Neural cell (in vitro differentiated cells): Measurements from ENCODE around the gene RNF144B. TPM values are rescaled to one million over a fixed set of nuclear protein-coding genes. Genes with fewer than 3 reads are reported as not detected.

Source experiments
- H2AFZ ChIP-seq: fragments of 200-600, 300-800 bp; sonication (generic), shearing (Covaris generic); 2 replicates; pipeline ENCODE4 v1.6.0; 2014; ENCODE audit warnings: low read depth, mild to moderate bottlenecking, antibody characterized with exemption, low read length, moderate library complexity
- H3F3A ChIP-seq: fragments of 200-600 bp; shearing (Covaris generic); 2 replicates; pipeline ENCODE4 v1.6.1; 2016; ENCODE audit warnings: mild to moderate bottlenecking, moderate library complexity, mixed read lengths, antibody characterized with exemption, low read length; ENCODE audit not compliant: insufficient read depth, poor library complexity, severe bottlenecking
- H3K27ac ChIP-seq: fragments of 200-600, 300-800 bp; sonication (generic), shearing (Covaris generic); 2 replicates; pipeline ENCODE4 v1.5.1; 2014; ENCODE audit warnings: mild to moderate bottlenecking, low read length, moderate library complexity
- H3K27me3 ChIP-seq: fragments of 300-800, 200-600 bp; sonication (generic), shearing (Covaris generic); 2 replicates; pipeline ENCODE4 v1.6.0; 2014; ENCODE audit warnings: mild to moderate bottlenecking, low read depth, low read length, moderate library complexity; ENCODE audit not compliant: insufficient read depth
- H3K36me3 ChIP-seq: fragments of 300-800, 200-600 bp; sonication (generic), shearing (Covaris generic); 2 replicates; pipeline ENCODE4 v1.5.1; 2014; ENCODE audit warnings: mild to moderate bottlenecking, antibody characterized with exemption, low read length, moderate library complexity; ENCODE audit not compliant: insufficient read depth
- H3K4me2 ChIP-seq: fragments of 300-800, 200-600 bp; sonication (generic), shearing (Covaris generic); 2 replicates; pipeline ENCODE4 v1.6.0; 2014; ENCODE audit warnings: mild to moderate bottlenecking, low read length
- H3K4me3 ChIP-seq: fragments of 300-800, 200-600 bp; sonication (generic), shearing (Covaris generic); 2 replicates; pipeline ENCODE4 v1.5.1; 2014; ENCODE audit warnings: mild to moderate bottlenecking, low read length, moderate library complexity
- H3K79me2 ChIP-seq: fragments of 200-600 bp; shearing (Covaris generic); replicated peaks from 2 replicates; pipeline ENCODE4 v1.6.0; 2014; ENCODE audit warnings: mild to moderate bottlenecking, low read length, moderate library complexity; ENCODE audit not compliant: insufficient read depth
- H3K9ac ChIP-seq: fragments of 300-800, 200-600 bp; sonication (generic), shearing (Covaris generic); 2 replicates; pipeline ENCODE4 v1.6.1; 2016; ENCODE audit warnings: mild to moderate bottlenecking, low read length, mixed read lengths
- H3K9me2 ChIP-seq: fragments of 200-600 bp; shearing (Covaris generic); 2 replicates; pipeline ENCODE4 v1.6.1; 2016; ENCODE audit warnings: mild to moderate bottlenecking, low read length, mixed read lengths; ENCODE audit not compliant: insufficient read depth
- H3K9me3 ChIP-seq: fragments of 200-600, 300-800 bp; sonication (generic), shearing (Covaris generic); 2 replicates; pipeline ENCODE4 v1.6.1; 2016; ENCODE audit warnings: mild to moderate bottlenecking, mixed run types, low read length, moderate library complexity, mixed read lengths
- H4K20me1 ChIP-seq: fragments of 200-600 bp; shearing (Covaris generic); 2 replicates; pipeline ENCODE4 v1.6.1; 2016; ENCODE audit warnings: mild to moderate bottlenecking, mixed run types; ENCODE audit not compliant: insufficient read depth
- EP300 ChIP-seq: fragments of 450-650 bp; conservative IDR thresholded peaks from 2 replicates; pipeline ENCODE4 v1.6.1; 2014; ENCODE audit warnings: antibody characterized with exemption, mild to moderate bottlenecking, moderate library complexity; ENCODE audit not compliant: poor library complexity, severe bottlenecking
- EZH2 ChIP-seq: fragments of 200-600, 300-800 bp; shearing (Covaris generic), sonication (generic); IDR thresholded peaks from 2 replicates; pipeline ENCODE4 v1.6.1; 2014; ENCODE audit warnings: antibody characterized with exemption, low read length, borderline replicate concordance, mild to moderate bottlenecking; ENCODE audit not compliant: insufficient read depth, poor library complexity, severe bottlenecking
- MXI1 ChIP-seq: fragments of 450-650 bp; conservative IDR thresholded peaks from 2 replicates; pipeline ENCODE4 v1.6.1; 2014; ENCODE audit warnings: antibody characterized with exemption, mild to moderate bottlenecking; ENCODE audit not compliant: poor library complexity, severe bottlenecking
- POLR2AphosphoS5 ChIP-seq: IDR thresholded peaks from 2 replicates; pipeline ENCODE4 v1.6.1; 2012
- RAD21 ChIP-seq: fragments of 450-650 bp; conservative IDR thresholded peaks from 2 replicates; pipeline ENCODE4 v1.6.1; 2014; ENCODE audit warnings: antibody characterized with exemption, mild to moderate bottlenecking, moderate library complexity
- SMC3 ChIP-seq: fragments of 450-650 bp; conservative IDR thresholded peaks from 2 replicates; pipeline ENCODE4 v1.6.1; 2014; ENCODE audit warnings: antibody characterized with exemption, mild to moderate bottlenecking, moderate library complexity; ENCODE audit not compliant: poor library complexity
- TAF1 ChIP-seq: IDR thresholded peaks from 2 replicates; pipeline ENCODE4 v1.6.1; 2012; ENCODE audit warnings: low read depth
- polyA plus RNA-seq: library from polyadenylated mRNA; depleted of rRNA; stranded (reverse); fragments of >200 nt; gene quantifications from 2 replicates; pipeline ENCODE4 v1.2.3, GENCODE V29; 2014
- TF ChIP-seq, protein P1 (sequence below): IDR thresholded peaks from 2 replicates; pipeline ENCODE4 v1.6.1; 2012; ENCODE audit warnings: borderline replicate concordance
- TF ChIP-seq, protein P2 (sequence below): fragments of 450-650 bp; IDR thresholded peaks from 2 replicates; pipeline ENCODE4 v1.5.1; 2014; ENCODE audit warnings: antibody characterized with exemption, mild to moderate bottlenecking, moderate library complexity; ENCODE audit not compliant: poor library complexity, severe bottlenecking

Gene RNF144B
- polyA plus RNA-seq, 1 donor from 2014 or later, result 0.15 TPM

DNA sequence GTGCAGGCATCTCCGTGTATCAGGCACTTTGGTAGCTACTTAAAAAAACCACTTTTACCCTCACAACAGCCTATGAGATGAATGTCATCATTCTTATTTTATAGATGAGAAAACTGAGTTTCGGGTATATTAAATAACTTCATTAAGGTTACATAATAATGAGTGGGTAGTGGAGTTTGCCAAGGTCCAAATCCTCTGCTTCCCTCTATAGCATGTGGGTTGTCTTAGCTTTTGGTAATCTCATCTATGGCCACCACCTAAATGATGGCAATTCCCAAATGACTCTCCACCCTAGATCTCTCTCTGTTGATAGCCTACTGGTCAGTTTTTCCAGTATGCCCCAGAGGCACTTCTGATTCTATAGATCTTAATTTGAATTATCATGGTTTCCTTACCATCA lies 3.7 kb upstream of the RNF144B start:
- Histone ChIP-seq H3F3A (no peaks in the 10 kb centered on the region), H3K9me3 (no peaks in the 10 kb centered on the region), H3K9ac (no peak overlapping the region), H2AFZ (no peak overlapping the region), H3K27me3 (peaks cover 11% of the 10 kb centered on the region), H3K36me3 (no peaks in the 10 kb centered on the region), H3K4me2 (no peak overlapping the region), H4K20me1 (no peaks in the 10 kb centered on the region), H3K4me3 (no peak overlapping the region), H3K9me2 (no peaks in the 10 kb centered on the region), H3K79me2 (no peaks in the 10 kb centered on the region), H3K27ac (no peak overlapping the region)
- TF ChIP-seq POLR2AphosphoS5 (no peak), SMC3 (no peak), MXI1 (no peak), EZH2 (no peak)

DNA sequence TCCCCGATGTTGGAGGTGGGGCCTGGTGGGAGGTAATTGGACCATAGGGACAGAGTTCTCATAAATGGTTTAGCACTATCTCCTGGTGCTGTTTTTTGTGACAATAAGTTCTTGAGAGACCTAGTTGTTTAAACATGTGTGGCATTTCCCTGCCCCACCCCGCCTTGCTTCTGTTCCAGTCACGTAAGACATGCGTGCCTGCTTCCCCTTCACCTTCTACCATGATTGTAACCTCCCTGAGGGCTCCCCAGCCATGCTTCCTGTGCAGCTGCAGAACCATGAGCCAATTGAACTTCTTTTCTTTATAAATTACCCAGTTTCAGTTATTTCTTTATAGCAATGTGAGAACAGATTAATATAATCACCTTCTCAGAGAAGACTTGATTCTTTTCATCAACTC lies 2.5 kb upstream of the RNF144B start:
- Histone ChIP-seq H4K20me1 (no peaks in the 10 kb centered on the region), H3K9me2 (no peaks in the 10 kb centered on the region), H3K27ac (no peak overlapping the region), H3K9me3 (no peaks in the 10 kb centered on the region), H3K36me3 (no peaks in the 10 kb centered on the region), H2AFZ (no peak overlapping the region), H3F3A (no peaks in the 10 kb centered on the region), H3K4me3 (no peak overlapping the region), H3K9ac (no peak overlapping the region), H3K79me2 (no peaks in the 10 kb centered on the region), H3K27me3 (peaks cover 23% of the 10 kb centered on the region), H3K4me2 (no peak overlapping the region)
- no peak for TF ChIP-seq RAD21
- TF ChIP-seq, protein P1, sequence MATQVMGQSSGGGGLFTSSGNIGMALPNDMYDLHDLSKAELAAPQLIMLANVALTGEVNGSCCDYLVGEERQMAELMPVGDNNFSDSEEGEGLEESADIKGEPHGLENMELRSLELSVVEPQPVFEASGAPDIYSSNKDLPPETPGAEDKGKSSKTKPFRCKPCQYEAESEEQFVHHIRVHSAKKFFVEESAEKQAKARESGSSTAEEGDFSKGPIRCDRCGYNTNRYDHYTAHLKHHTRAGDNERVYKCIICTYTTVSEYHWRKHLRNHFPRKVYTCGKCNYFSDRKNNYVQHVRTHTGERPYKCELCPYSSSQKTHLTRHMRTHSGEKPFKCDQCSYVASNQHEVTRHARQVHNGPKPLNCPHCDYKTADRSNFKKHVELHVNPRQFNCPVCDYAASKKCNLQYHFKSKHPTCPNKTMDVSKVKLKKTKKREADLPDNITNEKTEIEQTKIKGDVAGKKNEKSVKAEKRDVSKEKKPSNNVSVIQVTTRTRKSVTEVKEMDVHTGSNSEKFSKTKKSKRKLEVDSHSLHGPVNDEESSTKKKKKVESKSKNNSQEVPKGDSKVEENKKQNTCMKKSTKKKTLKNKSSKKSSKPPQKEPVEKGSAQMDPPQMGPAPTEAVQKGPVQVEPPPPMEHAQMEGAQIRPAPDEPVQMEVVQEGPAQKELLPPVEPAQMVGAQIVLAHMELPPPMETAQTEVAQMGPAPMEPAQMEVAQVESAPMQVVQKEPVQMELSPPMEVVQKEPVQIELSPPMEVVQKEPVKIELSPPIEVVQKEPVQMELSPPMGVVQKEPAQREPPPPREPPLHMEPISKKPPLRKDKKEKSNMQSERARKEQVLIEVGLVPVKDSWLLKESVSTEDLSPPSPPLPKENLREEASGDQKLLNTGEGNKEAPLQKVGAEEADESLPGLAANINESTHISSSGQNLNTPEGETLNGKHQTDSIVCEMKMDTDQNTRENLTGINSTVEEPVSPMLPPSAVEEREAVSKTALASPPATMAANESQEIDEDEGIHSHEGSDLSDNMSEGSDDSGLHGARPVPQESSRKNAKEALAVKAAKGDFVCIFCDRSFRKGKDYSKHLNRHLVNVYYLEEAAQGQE, result no peak
- TF ChIP-seq EP300, result no peak
- no peak for TF ChIP-seq SMC3
- no peak for TF ChIP-seq TAF1
- TF ChIP-seq EZH2, result no peak
- no peak for TF ChIP-seq POLR2AphosphoS5
- no peak for TF ChIP-seq MXI1
- TF ChIP-seq, protein P2, sequence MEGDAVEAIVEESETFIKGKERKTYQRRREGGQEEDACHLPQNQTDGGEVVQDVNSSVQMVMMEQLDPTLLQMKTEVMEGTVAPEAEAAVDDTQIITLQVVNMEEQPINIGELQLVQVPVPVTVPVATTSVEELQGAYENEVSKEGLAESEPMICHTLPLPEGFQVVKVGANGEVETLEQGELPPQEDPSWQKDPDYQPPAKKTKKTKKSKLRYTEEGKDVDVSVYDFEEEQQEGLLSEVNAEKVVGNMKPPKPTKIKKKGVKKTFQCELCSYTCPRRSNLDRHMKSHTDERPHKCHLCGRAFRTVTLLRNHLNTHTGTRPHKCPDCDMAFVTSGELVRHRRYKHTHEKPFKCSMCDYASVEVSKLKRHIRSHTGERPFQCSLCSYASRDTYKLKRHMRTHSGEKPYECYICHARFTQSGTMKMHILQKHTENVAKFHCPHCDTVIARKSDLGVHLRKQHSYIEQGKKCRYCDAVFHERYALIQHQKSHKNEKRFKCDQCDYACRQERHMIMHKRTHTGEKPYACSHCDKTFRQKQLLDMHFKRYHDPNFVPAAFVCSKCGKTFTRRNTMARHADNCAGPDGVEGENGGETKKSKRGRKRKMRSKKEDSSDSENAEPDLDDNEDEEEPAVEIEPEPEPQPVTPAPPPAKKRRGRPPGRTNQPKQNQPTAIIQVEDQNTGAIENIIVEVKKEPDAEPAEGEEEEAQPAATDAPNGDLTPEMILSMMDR, result no peak
